ENCODE results near the gene OR2J3. TPM values are rescaled to one million over a fixed set of nuclear protein-coding genes. Genes with fewer than 3 reads are reported as not detected.

The OR2J3 gene
- total and polyA plus RNA-seq, 2 of the 8 experiments (the other 6 are each of a cell fraction or from before 2014, with no cell fraction given) = 0.03 TPM; not detected in 1

DNA sequence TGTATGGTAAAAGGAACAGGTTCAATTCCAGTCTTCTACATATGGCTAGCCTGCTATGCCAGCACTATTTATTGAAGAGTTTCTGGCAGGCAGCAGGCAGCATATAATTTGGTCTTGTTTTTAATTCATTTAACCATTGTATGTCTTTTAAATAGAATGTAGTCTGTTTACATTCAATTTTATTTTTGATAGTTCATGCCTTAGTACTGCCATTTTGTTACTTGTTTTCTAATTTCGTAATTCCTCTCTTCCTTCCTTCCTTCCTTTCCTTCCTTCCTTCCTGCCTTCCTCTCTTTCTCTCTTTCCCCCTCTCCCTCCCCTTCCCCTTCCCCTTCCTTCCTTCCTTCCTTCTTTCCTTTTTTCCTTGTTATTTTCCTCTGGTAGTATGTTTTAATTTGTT is 45.2 kb downstream of the OR2J3 start (continued):
- TF ChIP-seq YY1 (IDR thresholded peaks at IDR 0.05; ENCODE audit: low read depth, low read length) (no peak), CBX8 (IDR thresholded peaks at IDR 0.05; ENCODE audit: borderline replicate concordance, low read depth, low read length) (no peak), TCF12 (IDR thresholded peaks at IDR 0.05; ENCODE audit: low read depth, low read length) (no peak), TAF7 (optimal IDR thresholded peaks at IDR 0.05; ENCODE audit: borderline replicate concordance, low read depth, low read length) (no peak), SIX5 (IDR thresholded peaks at IDR 0.05; ENCODE audit: low read depth, low read length) (no peak), CHD7 (IDR thresholded peaks at IDR 0.05; ENCODE audit: insufficient replicate concordance, low read length) (no peak)
- TF ChIP-seq, protein P1, sequence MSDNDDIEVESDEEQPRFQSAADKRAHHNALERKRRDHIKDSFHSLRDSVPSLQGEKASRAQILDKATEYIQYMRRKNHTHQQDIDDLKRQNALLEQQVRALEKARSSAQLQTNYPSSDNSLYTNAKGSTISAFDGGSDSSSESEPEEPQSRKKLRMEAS (IDR thresholded peaks at IDR 0.05) = no peak
